K562 (cell line): ENCODE measurements around the gene C8A. TPM values are rescaled to one million over a fixed set of nuclear protein-coding genes. Genes with fewer than 3 reads are reported as not detected.

Source experiments
- polyA plus RNA-seq, 8 experiments: library from polyadenylated mRNA; depleted of rRNA in 4 of 8; stranded (reverse) in 5 of 8; unstranded in 3 of 8; fragments of >200 nt; fragmentation: Nextera tagmentation in 2 of 8; fragmentation: Illumina TruSeq in 1 of 8; extraction: Ambion mirVana in 2 of 8; extraction: Trizol in 1 of 8; gene quantifications; 2 replicates each; pipeline versions ENCODE4 v1.2.1 to v1.2.3, GENCODE V29; 2011 to 2014; ENCODE audit warnings: inconsistent platforms in 1 of 8, missing spikeins in 1 of 8
- total RNA-seq, 7 experiments: library from RNA; depleted of rRNA in 6 of 7; stranded (reverse); fragments of >200 nt in 6 of 7; fragmentation: Illumina TruSeq in 2 of 7; extraction: Trizol in 2 of 7; gene quantifications; 2 replicates each; pipeline versions ENCODE4 v1.2.1 to v1.2.3, GENCODE V29; 2011 to 2021; ENCODE audit warnings: low replicate concordance in 1 of 7

Gene C8A
- total and polyA plus RNA-seq, 9 of the 15 experiments (the other 6 are each of a cell fraction or from before 2014, with no cell fraction given), result 0.09 TPM; not detected in 8

Other genes with a start within 250 kb of the C8A start
- gene PRKAA2, start 209.5 kb upstream of the C8A start, total RNA-seq (2014; rRNA removed), result not detected in 2 replicates
- not detected in 2 replicates for gene PRKAA2, start 209.5 kb upstream of the C8A start, total RNA-seq (2014; rRNA removed; fragmentation: Illumina TruSeq; extraction: Trizol)
- gene PRKAA2, start 209.5 kb upstream of the C8A start, total RNA-seq (2015; rRNA removed; fragmentation: Illumina TruSeq; extraction: Trizol), result not detected in 2 replicates
- gene PRKAA2, start 209.5 kb upstream of the C8A start, total RNA-seq (2021), result not detected in 2 replicates
- 0.01 TPM in 1 of 2 replicates, not detected in the other for gene PRKAA2, start 209.5 kb upstream of the C8A start, polyA plus RNA-seq (2011; rRNA removed)
- gene PRKAA2, start 209.5 kb upstream of the C8A start, polyA plus RNA-seq (2014; fragmentation: Illumina TruSeq; extraction: Trizol), result not detected in 2 replicates
- not detected for gene PRKAA2, start 209.5 kb upstream of the C8A start, polyA plus RNA-seq (2014; fragmentation: Nextera tagmentation; extraction: Ambion mirVana)
- not detected in 2 replicates for gene PRKAA2, start 209.5 kb upstream of the C8A start, polyA plus RNA-seq (2014; rRNA removed)
- gene FYB2, start 35.4 kb upstream of the C8A start, total RNA-seq (2014; rRNA removed), result not detected in 2 replicates
- gene FYB2, start 35.4 kb upstream of the C8A start, total RNA-seq (2014; rRNA removed; fragmentation: Illumina TruSeq; extraction: Trizol), result not detected in 2 replicates
- not detected in 2 replicates for gene FYB2, start 35.4 kb upstream of the C8A start, total RNA-seq (2015; rRNA removed; fragmentation: Illumina TruSeq; extraction: Trizol)
- not detected in 2 replicates for gene FYB2, start 35.4 kb upstream of the C8A start, total RNA-seq (2021)
- gene FYB2, start 35.4 kb upstream of the C8A start, polyA plus RNA-seq (2011; rRNA removed), result not detected in 2 replicates
- not detected in 2 replicates for gene FYB2, start 35.4 kb upstream of the C8A start, polyA plus RNA-seq (2014; fragmentation: Illumina TruSeq; extraction: Trizol)
- gene FYB2, start 35.4 kb upstream of the C8A start, polyA plus RNA-seq (2014; fragmentation: Nextera tagmentation; extraction: Ambion mirVana), result not detected
- not detected in 2 replicates for gene FYB2, start 35.4 kb upstream of the C8A start, polyA plus RNA-seq (2014; rRNA removed)
- gene C8B, start 111.2 kb downstream of the C8A start, total RNA-seq (2014; rRNA removed), result not detected in 2 replicates
- gene C8B, start 111.2 kb downstream of the C8A start, total RNA-seq (2014; rRNA removed; fragmentation: Illumina TruSeq; extraction: Trizol), result not detected in 2 replicates
- gene C8B, start 111.2 kb downstream of the C8A start, total RNA-seq (2015; rRNA removed; fragmentation: Illumina TruSeq; extraction: Trizol), result not detected in 2 replicates
- gene C8B, start 111.2 kb downstream of the C8A start, total RNA-seq (2021), result not detected in 2 replicates
- gene C8B, start 111.2 kb downstream of the C8A start, polyA plus RNA-seq (2011; rRNA removed), result not detected in 2 replicates
- gene C8B, start 111.2 kb downstream of the C8A start, polyA plus RNA-seq (2014; fragmentation: Illumina TruSeq; extraction: Trizol), result not detected in 2 replicates
- not detected for gene C8B, start 111.2 kb downstream of the C8A start, polyA plus RNA-seq (2014; fragmentation: Nextera tagmentation; extraction: Ambion mirVana)
- gene C8B, start 111.2 kb downstream of the C8A start, polyA plus RNA-seq (2014; rRNA removed), result not detected in 2 replicates